Measurements from ENCODE around the gene OR52E5.

DNA sequence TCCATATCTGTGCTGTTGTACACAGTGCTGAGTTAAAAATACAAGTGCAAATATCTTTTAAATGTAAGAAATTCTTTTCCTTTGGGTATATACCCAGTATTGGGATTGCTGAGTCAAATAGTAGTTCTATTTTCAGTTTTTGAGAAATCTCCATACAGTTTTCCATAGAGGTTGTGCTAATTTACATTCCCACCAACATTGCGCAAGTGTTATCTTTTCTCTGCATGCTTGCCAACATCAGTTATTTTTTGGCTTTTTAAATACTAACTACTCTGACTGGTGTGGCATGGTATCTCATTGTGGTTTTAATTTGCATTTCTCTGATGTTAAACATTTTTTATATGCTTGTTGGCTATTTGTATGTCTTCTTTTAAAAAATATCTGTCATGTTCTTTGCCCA, 42.0 kb upstream of the OR52E5 start:
- TF ChIP-seq, protein P1, sequence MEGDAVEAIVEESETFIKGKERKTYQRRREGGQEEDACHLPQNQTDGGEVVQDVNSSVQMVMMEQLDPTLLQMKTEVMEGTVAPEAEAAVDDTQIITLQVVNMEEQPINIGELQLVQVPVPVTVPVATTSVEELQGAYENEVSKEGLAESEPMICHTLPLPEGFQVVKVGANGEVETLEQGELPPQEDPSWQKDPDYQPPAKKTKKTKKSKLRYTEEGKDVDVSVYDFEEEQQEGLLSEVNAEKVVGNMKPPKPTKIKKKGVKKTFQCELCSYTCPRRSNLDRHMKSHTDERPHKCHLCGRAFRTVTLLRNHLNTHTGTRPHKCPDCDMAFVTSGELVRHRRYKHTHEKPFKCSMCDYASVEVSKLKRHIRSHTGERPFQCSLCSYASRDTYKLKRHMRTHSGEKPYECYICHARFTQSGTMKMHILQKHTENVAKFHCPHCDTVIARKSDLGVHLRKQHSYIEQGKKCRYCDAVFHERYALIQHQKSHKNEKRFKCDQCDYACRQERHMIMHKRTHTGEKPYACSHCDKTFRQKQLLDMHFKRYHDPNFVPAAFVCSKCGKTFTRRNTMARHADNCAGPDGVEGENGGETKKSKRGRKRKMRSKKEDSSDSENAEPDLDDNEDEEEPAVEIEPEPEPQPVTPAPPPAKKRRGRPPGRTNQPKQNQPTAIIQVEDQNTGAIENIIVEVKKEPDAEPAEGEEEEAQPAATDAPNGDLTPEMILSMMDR (IDR thresholded peaks at IDR 0.05) = no peak
- TF ChIP-seq POLR2A (IDR thresholded peaks at IDR 0.05) = no peak
